HG03159 (cell line): Measurements from ENCODE around the gene TMEM266.

Source experiments
- ATAC-seq: cut with Tn5 transposase; IDR thresholded peaks from one replicate; pipeline ENCODE4 v1.9.1; 2021; ENCODE audit warnings: mild to moderate bottlenecking, moderate library complexity; ENCODE audit not compliant: unreplicated experiment

Gene TMEM266

GRCh38 chr15:76223521-76223920, 163.7 kb downstream of the TMEM266 start:
- ATAC-seq, result no peak

- no peak for ATAC-seq
Measured at GRCh38 chr15:76229266-76229665, 169.5 kb downstream of the TMEM266 start.

GRCh38 chr15:76233921-76234320, 174.1 kb downstream of the TMEM266 start:
- no peak for ATAC-seq

- ATAC-seq, result no peak
Measured at GRCh38 chr15:76234337-76234889, 174.6 kb downstream of the TMEM266 start.

- ATAC-seq, result no peak
Measured at GRCh38 chr15:76235186-76235826, 175.5 kb downstream of the TMEM266 start.

- ATAC-seq, result no peak
Measured at GRCh38 chr15:76236350-76236749, 176.6 kb downstream of the TMEM266 start.

GRCh38 chr15:76239786-76240185, 180.0 kb downstream of the TMEM266 start:
- ATAC-seq, result no peak

- ATAC-seq, result no peak
Measured at GRCh38 chr15:76245072-76245610, 185.4 kb downstream of the TMEM266 start.

- ATAC-seq, result no peak
Measured at GRCh38 chr15:76251717-76252116, 191.9 kb downstream of the TMEM266 start.

- no peak for ATAC-seq
Measured at GRCh38 chr15:76252249-76252648, 192.5 kb downstream of the TMEM266 start.

- no peak for ATAC-seq
Measured at GRCh38 chr15:76253691-76254473, 194.1 kb downstream of the TMEM266 start.
